ENCODE results near the gene RALGAPA1.
A peak's percentile ranks its signal among the peaks of the same experiment; 100 is the strongest.
"Not testable (repeated sequence)": the region's sequence is repeated elsewhere in the genome, so short reads cannot be mapped to it uniquely, and the experiment has no call there.

The RALGAPA1 gene

GRCh38 chr14:35761922-35762321, 47.2 kb downstream of the RALGAPA1 start:
- no peak for DNase-seq

GRCh38 chr14:35760143-35760542, 49.0 kb downstream of the RALGAPA1 start:
- DNase-seq = no peak

GRCh38 chr14:35758523-35759129, 50.5 kb downstream of the RALGAPA1 start:
- no peak for DNase-seq

- DNase-seq = no peak
Measured at GRCh38 chr14:35754671-35755070, 54.4 kb downstream of the RALGAPA1 start.

GRCh38 chr14:35752380-35752779, 56.7 kb downstream of the RALGAPA1 start:
- DNase-seq = no peak

- DNase-seq = no peak
Measured at GRCh38 chr14:35750202-35750904, 58.7 kb downstream of the RALGAPA1 start.

GRCh38 chr14:35747379-35747778, 61.7 kb downstream of the RALGAPA1 start:
- DNase-seq = no peak

GRCh38 chr14:35742442-35742841, 66.7 kb downstream of the RALGAPA1 start:
- peak in 1 of 5 donors; percentile 49 for DNase-seq

- peak in 1 of 5 donors; percentile 19 for DNase-seq
Measured at GRCh38 chr14:35742032-35742371, 67.1 kb downstream of the RALGAPA1 start.

- DNase-seq = peak in 1 of 5 donors; percentile 10
Measured at GRCh38 chr14:35741345-35742031, 67.6 kb downstream of the RALGAPA1 start.

GRCh38 chr14:35740215-35740614, 68.9 kb downstream of the RALGAPA1 start:
- DNase-seq = no peak

- DNase-seq = not testable (repeated sequence)
Measured at GRCh38 chr14:35735163-35735562, 73.9 kb downstream of the RALGAPA1 start.

- DNase-seq = not testable (repeated sequence)
Measured at GRCh38 chr14:35733510-35733909, 75.6 kb downstream of the RALGAPA1 start.

GRCh38 chr14:35730871-35731270, 78.2 kb downstream of the RALGAPA1 start:
- no peak for DNase-seq

GRCh38 chr14:35727764-35728163, 81.3 kb downstream of the RALGAPA1 start:
- DNase-seq = no peak

GRCh38 chr14:35725930-35726329, 83.2 kb downstream of the RALGAPA1 start:
- DNase-seq = no peak

GRCh38 chr14:35715079-35715478, 94.0 kb downstream of the RALGAPA1 start:
- DNase-seq = no peak

GRCh38 chr14:35712466-35712865, 96.6 kb downstream of the RALGAPA1 start:
- no peak for DNase-seq

GRCh38 chr14:35708062-35708461, 101.0 kb downstream of the RALGAPA1 start:
- DNase-seq = no peak

- no peak for DNase-seq
Measured at GRCh38 chr14:35705636-35706035, 103.5 kb downstream of the RALGAPA1 start.

GRCh38 chr14:35704793-35705493, 104.2 kb downstream of the RALGAPA1 start:
- DNase-seq = no peak

GRCh38 chr14:35701531-35701930, 107.6 kb downstream of the RALGAPA1 start:
- no peak for DNase-seq

- no peak for DNase-seq
Measured at GRCh38 chr14:35699791-35700444, 109.2 kb downstream of the RALGAPA1 start.

All from T-helper 1 cell (primary cell).